Astrocyte of the hippocampus (primary cell): Measurements from ENCODE around the gene GSK3B.

Experiments
- DNase-seq: peaks from one replicate; pipeline ENCODE4 v3.0.0; 2011; ENCODE audit warnings: low read depth, low spot score

Gene GSK3B

DNA sequence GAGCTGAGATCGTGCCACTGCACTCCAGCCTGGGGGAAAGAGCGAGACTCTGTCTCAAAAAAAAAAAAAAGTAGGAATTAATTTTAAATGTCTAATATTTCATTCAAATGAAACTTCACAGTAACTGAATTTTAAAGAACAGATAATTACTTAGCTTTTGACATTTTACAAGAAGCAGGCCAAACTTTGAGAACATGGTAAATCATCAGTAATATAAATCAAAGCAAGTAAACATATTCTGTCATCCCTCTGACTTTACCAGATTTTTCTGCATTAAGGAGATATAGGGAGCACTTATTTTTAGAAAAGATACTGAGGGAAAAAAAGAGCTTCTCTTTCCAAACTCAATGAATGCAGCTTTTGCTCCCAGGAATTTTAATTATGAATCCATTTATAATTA lies 275.3 kb downstream of the GSK3B start:
- no peak for DNase-seq

DNA sequence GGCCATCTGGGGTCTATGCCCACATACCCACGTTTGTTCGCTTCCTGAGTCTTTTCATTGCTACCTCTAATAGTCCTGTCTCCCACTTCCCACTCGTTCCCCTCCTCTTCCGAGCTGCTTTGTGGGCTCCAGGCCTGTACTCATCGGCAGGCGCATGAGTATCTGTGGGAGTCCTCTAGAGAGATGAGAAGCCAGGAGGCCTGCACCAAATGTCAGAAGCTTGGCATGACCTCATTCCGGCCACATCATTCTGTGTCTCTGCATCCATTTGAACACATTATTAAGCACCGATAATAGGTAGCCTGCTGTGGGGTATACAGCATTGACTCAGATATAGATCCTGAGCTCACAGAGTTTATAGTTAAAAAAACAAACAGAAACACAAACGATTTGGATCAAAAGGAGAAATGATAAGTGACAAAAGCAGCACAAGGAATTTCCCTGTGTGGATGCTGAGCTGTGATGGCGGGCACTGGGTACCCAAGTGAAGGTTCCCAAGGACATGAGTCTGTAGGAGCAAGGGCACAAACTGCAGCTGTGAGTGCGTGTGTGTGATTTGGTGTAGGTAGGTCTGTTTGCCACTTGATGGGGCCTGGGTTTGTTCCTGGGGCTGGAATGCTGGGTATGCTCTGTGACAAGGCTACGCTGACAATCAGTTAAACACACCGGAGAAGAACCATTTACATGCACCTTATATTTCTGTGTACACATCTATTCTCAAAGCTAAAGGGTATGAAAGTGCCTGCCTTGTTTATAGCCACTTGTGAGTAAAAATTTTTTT lies 276.5 kb downstream of the GSK3B start:
- DNase-seq = no peak

DNA sequence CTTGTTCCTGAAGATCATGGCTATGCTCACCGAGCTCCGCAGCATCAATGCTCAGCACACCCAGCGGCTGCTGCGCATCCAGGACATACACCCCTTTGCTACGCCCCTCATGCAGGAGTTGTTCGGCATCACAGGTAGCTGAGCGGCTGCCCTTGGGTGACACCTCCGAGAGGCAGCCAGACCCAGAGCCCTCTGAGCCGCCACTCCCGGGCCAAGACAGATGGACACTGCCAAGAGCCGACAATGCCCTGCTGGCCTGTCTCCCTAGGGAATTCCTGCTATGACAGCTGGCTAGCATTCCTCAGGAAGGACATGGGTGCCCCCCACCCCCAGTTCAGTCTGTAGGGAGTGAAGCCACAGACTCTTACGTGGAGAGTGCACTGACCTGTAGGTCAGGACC lies 277.2 kb downstream of the GSK3B start:
- DNase-seq = no peak

DNA sequence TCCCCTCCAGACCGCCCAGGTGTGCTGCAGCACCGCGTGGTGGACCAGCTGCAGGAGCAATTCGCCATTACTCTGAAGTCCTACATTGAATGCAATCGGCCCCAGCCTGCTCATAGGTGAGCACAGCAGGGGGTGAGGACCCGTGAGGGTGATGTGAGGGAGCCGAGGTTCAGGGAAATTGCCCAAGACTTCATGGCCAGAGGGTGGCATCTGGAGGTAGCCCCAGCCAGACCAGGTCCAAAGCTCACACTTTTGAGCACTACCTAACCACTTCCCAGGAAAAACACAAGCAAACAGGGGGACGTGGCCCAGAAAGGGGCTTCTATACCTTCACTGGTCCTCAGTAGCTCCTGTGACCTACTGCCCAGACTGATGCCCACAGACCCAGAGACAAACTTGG lies 278.5 kb downstream of the GSK3B start:
- DNase-seq = no peak

DNA sequence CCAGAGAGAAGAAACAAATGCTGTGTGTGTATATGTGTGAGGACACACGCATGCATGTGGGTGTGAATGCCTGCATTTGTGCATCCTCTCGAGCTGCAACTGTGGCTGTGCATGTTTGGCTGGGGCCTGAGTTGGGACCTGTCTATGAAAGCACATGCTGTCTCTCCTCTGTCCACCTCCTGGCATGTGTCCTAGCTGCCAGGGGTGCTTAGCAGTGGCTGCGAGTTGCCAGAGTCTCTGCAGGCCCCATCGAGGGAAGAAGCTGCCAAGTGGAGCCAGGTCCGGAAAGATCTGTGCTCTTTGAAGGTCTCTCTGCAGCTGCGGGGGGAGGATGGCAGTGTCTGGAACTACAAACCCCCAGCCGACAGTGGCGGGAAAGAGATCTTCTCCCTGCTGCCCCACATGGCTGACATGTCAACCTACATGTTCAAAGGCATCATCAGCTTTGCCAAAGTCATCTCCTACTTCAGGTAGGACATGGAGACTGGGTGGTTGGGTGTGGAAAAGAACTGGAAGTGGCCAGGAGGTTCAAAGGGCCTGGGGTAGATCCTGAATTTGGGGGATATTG lies 281.7 kb downstream of the GSK3B start:
- DNase-seq = no peak

DNA sequence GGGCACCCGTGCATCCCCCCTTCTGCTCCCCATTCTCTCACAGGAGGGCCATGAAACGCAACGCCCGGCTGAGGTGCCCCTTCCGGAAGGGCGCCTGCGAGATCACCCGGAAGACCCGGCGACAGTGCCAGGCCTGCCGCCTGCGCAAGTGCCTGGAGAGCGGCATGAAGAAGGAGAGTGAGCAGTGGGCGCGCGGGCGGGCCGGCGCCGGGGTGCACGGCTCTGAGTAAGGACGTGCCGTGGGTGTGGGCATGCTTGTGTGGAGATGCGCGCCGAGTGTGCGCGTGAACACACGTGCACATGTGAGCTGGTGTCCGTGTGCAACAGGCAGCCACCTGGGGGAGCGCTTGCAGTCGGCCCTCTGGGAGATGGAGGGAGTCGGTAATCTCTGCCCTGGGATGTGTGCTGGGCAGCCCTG lies 284.2 kb downstream of the GSK3B start:
- peak; percentile 61 for DNase-seq

DNA sequence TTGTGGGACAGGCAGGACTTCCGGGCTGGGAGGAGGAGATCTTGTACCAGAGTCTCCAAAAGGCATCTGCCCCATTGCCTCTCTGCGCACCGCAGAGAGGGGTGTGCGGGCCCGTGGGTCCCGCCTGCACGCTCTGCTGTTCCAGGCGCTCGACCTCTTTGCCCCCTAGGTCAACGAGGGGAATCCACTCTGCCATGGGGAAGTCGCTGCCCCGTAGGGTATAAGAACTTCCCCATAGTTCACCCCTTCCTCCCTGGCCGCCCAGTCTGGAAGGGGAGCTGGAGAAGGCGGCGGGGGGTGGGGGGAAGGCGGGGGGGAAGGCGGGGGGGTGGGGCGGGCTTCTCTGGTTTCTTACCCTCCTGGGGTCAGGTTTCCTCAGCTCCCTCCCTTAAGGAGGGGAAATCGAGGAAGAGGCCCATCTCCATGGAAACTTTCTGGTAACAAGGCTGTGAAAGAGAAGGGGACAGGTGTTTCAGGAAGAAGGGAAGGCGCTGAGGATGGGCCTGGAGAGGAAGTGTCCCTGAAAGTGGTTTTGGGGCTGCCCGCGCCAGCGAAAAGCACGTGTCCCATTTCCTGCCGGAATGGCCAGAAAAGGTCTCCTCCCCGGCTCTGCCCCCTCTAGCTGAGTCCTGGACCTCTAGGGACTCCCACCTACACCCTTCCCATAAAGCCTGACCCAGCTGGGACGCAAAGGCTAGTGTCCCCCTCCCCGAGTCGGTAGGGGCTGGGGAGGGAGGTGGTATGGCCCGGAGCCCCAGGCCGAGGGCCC lies 284.8 kb downstream of the GSK3B start:
- no peak for DNase-seq

DNA sequence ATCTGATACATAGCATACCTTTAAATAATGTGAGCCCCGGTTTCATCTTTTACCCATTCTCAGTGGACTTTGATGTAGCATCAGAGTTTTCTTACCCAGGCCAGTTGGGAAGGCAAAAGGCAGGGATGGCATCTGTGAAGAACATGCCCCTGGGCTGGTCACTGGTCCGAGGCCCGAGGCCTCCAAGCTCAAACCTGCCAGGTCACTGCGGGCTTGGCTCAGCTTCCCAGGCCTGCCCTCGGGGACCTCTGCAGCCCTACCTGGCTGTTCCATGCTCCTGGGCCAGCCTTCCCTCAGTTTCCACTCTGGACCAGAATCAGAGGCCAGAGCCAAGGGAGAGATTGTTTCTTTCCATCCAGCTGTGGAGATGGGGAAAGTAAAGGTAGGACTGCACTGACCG lies 285.4 kb downstream of the GSK3B start:
- no peak for DNase-seq

DNA sequence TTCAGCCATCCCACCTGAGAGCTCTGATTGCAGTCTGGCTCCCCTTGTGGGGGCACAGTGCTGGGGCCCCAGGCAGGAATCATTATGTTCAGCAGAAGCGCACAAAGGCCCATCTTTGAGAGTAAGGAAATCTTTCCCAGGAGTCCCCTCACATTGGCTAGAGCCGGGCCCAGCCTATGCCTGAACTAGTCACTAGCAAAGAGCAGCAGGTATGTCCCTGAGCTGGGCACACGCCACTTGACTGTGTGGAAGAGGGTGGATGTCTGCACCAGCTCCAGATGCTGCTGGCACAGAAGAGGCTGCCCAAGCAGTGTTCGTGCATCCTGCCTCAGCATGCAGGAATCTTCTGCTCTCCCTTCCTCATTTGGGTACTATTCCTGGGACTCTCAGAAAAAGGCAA lies 286.0 kb downstream of the GSK3B start:
- DNase-seq = no peak

DNA sequence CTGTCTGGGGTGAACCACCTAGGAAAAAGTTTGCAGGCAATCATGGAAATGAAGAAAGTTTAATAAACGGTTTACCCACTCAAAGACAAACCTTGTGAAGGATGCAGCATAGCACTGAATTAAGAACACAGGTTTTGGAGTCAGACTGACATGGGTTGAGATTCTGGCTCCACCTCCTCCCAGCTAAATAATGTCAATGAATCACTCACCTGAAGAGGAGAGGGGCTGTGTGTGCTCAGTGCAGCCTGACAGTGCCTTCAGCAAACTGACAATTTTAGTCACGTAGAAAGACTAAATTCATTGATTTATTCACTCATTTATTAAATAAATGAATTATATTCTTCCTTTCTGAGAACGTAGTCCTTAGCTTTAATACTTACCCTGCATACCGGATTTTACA lies 293.4 kb downstream of the GSK3B start:
- DNase-seq = no peak

DNA sequence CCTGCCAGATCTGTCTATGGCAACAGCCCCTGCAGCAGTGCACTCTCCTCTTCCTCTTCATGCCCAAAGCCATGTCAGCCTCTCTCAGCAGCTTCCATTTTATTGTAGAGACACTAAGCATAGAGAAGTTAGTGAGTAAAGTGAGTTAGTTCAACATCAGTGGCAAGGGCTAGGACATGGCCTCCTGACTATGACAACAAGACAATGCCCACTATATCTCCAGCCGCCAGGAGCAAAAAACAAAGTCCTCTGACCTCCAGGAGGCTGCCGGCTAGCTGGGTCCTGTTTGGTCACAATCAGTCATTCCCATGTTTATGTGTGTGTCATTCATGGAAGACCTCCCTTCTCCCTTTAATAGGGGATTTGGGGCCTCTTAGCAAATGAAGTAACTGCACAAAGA lies 297.5 kb downstream of the GSK3B start:
- no peak for DNase-seq

DNA sequence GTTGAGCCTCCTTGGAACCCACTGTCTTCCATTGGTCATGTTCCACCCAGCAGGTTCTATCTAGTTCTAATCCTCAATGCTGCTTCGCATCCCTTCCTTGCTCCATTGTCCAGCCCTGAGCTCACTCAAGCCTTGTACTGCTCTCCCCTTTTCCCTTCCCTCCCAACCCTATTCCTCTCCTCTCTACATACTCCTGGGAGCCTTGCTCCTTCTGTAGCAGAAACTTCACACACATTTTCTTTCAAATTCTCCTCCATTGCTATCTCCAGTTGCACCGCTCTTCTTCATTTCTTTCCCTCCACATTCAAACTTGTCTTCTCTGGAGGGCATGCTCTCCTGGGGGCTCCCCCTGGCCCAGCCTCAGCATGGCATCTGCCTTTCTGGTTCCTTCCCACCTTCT lies 297.9 kb downstream of the GSK3B start:
- DNase-seq = no peak

DNA sequence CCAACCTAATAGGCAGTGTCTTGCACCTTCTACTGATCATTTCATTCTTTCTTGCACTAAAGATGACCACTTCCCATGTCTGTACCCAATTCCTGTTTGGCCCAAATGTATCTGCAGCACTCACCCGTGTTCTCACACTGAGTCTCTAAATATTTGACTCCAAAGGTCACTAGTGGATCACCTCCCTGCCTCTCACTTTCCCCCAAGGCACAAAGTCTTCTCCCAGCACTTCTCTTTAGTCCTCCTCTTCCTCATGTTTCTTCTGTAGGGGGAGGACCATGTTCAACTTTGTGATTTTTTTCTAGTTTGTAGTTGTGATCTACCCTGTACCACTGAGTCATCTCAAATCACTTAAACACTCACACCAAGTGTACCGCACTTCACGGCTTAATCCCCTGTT lies 298.4 kb downstream of the GSK3B start:
- no peak for DNase-seq

DNA sequence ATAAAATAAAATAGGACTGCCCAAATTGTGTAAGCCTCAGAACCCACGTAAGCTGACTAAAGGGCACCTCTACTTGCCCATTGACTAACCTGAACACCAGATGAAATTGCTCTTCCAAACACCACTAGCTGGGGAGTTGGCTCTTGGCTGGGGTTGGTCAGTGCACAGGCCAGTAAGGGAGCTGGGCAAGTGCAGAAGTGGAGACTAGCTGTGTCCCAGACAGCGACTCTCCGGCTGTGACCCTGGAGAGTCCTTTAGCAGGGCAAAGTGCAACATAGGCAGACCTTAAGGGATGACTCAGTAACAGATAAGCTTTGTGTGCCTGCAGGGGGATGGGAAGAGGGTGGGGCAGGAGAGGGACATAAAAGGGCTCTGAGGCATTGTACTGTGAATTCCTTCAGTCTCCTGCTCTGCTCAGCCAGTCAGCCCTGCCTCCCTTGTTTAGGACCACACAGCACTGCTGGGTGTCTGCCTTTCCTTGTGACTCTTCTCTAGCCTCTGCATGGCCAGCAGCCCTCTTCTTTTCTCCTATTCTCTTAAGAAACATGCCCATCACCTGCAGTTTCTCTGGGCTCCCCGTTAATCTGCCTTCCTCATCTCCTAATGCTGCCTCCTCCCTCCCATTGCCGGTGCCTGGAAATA lies 299.2 kb downstream of the GSK3B start:
- DNase-seq = peak; percentile 25

DNA sequence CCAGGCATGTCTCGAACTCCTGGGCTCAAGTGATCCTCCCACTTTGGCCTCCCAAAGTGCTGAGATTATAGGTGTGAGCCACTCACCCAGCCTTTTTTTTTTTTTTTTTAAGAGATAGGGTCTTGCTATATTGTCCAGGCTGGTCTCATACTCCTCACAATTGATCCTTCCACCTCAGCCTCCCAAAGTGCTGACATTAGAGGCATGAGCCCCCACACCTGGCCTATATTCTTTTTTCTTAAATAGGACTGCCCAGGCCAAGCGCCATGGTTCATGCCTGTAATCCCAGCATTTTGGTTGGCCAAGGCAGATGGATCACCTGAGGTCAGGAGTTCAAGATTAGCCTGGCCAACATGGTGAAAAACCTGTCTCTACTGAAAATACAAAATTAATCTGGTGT lies 299.8 kb downstream of the GSK3B start:
- DNase-seq = no peak

DNA sequence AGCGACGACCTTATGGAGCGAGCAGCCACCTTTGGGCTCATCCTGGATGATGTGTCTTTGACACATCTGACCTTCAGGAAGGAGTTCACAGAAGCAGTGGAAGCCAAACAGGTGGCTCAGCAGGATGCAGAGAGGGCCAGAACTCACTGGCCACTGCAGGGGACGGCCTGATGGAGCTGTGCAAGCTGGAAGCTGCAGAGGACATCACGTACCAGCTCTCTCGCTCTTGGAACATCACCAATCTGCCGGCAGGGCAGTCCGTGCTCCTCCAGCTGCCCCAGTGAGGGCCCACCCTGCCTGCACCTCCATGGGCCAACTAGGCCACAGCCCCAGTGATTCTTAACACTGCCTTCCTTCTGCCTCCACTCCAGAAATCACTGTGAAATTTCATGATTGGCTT lies 302.0 kb downstream of the GSK3B start:
- DNase-seq = no peak

DNA sequence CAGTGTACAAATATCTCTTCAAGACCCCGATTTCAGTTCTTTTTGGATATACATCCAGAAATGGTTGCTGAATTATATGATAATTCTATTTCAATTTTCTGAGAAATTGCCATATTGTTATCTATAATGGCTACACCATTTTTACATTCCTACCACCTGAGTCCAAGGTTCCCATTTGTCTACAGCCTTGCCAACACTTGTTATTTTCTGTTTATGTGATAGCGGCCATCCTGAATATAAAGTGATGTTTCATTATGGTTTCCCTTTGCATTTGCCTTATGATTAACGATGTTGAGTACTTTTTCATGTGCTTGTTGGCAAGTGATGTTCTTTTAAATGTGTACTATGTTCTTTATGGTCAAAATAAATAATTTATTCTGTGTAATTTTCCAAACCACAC lies 303.9 kb downstream of the GSK3B start:
- no peak for DNase-seq

DNA sequence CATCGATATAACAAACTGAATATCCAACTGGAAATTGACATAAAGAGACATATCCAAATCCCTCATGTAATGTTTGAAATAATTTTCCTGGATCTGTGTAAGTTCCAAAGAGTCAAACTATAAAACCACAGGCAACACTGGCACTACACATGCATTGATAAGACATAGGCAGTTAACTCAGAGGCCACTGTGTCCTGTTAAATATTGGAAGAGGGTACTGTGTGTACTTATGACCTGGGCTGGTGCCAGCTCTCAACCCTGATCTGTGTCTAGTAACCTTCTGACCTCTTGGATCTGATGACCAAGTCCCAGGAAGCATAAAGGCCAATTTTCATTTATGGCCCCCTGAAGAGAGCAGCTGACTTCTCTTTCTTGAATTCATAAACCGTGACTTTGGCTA lies 307.8 kb downstream of the GSK3B start:
- DNase-seq = no peak

DNA sequence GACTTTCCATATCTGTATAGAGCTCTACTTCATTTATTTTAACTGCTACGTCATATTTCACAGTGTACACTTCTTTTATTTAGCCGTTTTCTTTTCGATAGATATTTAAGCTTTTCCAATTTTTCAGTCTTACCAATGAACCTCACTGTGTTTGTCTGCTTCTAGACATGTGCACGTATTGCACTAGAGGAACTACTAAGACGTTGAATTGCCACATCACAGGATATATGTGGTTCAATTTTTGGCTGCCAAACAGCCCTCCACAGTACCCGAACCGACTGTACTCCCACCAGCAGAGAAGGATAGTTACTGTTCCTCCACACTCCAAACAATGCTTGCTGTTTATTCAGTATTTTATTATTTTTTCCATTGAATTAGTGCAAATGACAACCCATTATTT lies 310.4 kb downstream of the GSK3B start:
- DNase-seq = no peak

DNA sequence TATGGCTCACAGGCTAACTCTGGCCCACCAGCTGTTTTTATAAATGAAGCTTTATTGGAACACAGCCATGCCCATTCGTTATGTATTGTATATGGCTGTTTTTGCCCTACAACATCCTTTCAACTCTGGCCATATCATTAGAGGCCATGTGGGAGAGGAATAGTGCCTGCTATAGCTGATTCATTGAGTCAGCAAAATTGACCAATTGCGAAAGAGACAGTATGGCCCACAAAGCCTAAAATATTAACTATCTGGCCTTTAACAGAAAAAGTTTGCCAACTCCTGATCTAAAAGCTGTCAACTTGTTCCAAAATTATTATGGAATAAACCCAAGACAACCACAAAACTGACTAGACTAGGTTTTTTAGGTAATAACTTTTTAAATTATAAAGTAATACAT lies 311.0 kb downstream of the GSK3B start:
- no peak for DNase-seq

DNA sequence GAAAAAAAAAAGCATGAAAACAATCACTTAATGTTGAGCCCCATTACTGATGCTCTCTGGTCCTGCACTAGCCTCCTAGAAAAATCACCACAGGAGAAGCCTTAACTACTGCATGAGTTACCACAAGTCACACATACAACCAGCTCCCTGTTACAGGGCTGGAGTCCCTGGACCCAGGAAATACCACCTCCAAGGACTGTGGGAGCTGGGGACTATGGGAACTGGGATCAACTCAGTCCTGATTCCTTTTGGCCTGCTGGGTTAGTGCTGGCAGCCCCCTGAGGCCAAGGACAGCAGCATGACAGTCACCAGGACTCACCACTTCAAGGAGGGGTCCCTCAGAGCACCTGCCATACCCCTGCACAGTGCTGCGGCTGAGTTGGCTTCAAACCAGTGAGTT lies 311.8 kb downstream of the GSK3B start:
- no peak for DNase-seq
